NCI-H128 (cell line): ENCODE data around the gene LRG1.

Experiments
- DNase-seq: peaks from one replicate; lab custom pipeline; 2025; ENCODE audit not compliant: unreplicated experiment; lab: John Stamatoyannopoulos, UW

LRG1 gene

GRCh38 chr19:4511300-4512054, 28.4 kb downstream of the LRG1 start:
- no peak for DNase-seq

GRCh38 chr19:4510435-4511255, 29.2 kb downstream of the LRG1 start:
- no peak for DNase-seq

DNA sequence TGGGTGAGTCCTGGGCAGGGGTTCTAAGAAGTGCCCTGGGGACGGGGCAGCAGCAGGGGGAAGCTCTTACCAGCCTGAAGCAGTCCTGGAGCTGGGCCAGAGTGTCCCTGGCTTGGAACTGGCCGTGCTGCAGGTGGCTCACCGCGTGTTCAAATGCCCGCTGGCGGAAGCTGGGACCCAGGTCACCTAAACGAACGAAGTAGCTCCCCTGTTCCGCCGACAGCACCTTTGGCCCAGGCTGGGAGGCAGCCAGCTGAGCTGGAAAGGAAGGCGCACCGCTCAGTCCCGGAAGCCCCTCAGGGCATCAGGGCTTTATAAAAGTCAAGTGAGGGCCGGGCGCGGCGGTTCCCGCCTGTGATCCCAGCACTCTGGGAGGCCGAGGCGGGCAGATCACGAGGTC, 31.1 kb downstream of the LRG1 start:
- no peak for DNase-seq

DNA sequence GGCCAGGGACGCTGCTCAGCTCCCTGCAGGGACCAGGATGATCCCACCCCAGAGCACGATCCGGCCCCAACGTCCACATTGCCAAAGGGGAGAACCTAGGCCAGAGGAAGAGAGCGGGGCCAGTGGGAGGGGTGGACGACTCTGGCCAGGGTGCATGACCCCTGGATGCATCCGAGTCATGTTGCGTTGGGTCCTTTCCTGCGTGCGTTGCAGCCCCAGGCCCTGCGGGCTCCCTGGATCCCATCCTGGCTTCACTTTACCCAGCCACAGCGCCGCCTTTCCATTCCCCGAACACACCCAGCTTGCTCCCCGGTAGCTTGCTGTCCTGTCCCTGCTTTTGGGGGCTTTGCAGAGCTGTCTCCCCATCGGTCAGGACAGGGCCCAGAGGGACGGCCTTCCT, 32.0 kb downstream of the LRG1 start:
- no peak for DNase-seq

GRCh38 chr19:4507150-4507452, 32.7 kb downstream of the LRG1 start:
- no peak for DNase-seq

DNA sequence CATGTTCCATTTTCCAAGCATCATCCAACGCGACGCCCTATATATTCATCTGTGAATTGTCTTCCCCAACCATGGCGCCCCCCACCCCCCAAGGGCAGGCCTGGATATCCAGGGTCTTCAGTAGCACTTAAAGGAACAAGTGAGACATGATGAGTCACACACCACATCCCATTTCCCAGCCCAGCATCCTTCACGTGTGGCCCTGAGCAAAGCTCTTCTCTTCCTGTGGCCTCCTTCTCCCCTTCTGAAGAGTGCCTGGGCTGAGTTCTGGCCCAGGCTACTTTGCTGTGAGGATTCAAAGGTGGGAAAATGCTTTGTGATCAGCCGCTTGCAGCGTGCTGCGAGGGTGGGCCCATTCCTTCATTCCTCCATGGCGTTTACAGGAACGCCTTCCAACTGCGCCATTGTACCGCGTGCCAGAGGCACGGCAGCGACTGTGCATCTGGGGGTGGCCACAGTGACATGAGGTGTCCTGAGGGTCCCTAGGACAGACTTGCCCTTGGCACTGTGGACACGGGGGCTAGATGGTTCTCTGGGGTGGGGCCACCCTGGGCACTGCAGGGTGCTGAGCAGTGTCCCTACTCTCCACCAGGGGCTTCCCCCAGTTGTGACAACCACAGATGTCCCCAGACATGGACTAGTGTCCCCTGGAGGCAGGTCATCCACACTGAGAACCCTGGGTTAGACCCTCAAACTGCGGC, 33.2 kb downstream of the LRG1 start:
- DNase-seq, result no peak

DNA sequence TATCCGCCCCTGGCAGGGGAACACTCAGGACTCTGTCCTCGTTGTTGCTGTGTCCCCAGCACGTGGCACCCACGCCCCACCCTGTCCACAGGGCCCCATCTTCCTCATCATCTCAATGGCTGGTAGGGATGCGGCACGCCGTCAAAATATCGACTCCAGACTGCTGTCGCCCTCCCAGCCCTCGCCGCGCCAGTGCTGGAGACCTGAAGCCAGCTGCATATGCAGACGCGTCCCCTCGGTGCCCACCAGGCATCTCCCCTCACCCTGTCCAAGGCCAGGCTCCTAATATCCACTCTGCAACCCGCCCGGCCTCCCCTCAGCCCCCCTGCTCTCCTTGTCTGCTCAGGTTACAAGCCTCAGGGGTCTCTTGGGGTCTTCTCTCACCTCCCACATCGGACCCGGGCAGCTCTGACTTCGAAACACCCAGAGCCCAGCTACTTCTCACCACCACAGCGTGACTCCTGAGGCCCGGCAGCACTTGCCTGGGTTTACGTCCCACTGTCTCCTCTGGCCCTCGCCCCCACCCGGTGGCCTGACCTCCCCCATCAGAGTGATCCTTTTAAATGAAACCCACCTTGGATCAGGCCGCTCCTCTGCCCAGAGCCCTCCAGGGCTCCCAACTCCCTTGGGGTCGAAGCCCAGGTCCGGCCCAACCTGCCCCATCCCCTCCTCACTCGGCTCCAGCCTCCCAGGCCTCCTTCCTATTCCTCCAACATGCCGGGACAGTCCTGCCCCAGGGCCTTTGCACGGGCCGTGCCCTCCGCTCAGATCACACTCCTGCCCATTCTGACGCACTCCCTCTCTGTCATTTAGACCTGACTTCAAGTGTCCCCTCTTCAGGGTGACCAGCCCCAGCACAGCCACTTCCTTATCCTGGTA, 34.0 kb downstream of the LRG1 start:
- DNase-seq, result no peak

DNA sequence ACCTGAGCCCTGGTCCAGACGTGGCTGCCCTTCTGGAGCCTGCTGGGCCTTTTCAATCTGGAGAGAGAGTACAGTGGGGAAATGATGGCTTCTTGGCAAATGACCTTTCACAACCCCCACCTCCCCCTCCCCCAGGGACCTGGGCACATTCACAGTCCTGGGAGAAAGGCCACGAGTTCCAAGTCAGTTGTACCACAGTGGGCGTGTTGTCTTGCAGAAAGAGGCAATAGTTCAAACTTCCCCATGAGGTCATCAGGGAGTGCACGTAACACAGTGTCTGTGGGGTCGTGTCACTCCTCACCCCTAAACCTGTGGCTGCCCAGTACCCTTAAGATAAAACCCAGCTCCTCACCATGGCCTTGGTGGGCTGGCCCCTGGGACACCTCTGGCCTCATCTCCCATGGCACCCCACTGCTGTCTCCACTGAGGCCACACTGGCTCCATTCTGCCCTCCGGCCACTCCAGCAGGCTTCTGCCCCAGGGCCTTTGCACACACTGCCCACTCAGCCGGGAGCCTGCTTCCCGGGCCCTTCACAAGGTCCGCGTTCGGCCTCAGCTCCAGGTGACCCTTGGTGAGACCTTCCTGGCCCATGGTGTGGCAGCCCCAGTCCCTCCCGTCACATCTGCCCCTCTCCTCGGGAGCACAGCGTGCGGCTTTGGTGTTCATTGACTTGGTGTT, 34.8 kb downstream of the LRG1 start:
- DNase-seq, result no peak

DNA sequence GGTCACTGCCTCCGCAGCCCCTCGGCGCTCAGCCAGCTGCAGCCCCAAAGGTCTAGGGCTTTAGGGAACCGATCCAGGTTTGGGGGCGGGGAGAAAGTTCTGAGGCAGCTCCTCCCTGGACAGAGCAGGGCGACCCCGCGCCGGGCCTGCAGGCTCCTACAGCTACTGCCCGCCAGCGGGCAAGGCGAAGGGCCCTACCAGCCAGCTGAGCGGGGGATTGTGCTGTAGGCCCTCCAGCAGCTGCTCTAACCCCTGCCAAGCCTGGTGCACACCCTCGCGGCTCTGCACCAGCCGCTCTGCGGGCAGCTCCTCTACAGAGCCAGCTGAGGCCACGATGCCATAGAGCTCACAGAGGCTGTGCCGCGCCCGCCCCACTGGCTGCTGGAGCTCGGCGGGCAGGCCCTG, 35.5 kb downstream of the LRG1 start:
- DNase-seq, result no peak

- DNase-seq, result no peak
Measured at GRCh38 chr19:4503825-4504170, 36.0 kb downstream of the LRG1 start.

- no peak for DNase-seq
Measured at GRCh38 chr19:4503132-4503824, 36.6 kb downstream of the LRG1 start.

DNA sequence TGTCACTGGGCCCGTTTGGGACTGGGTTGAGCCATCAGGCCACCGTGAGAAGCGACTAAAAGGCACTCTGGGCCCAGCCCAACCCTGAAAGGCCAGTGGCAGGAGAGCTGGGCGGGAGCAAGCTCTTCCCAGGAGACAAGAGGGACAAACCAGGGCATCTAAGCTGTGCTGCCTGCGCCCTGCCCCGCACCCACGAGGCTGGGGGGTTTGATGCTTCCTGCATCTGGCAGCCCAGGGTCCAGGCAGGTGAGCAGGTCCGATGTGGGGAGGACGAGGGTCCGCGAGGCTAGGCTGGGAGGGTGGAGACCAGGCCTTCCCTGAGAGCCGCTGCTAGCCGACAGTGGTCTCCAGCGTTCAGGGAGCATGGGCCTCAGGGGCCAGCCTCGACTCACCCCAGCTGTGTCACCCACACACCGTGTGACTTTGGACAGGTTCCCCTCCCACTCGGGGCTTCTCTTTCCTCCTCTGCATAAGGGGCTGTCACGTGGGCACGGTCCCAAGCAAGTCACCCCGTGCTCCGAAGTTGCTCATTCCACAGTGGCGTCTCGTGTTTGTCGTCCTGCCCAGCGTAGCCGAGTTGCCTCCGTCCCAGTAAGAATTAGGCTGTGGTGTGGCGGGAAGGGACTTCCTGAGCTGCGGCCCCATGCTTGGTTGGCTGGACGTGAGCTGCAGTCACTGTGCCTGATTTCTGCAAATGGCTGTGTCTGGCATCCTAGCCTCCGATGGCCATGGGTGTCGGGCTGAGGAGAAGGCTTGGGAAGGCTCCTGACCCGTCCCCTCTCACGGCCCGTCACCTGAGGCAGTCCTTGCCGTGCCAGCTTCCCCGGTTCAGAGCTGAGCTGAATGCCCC, 37.3 kb downstream of the LRG1 start:
- no peak for DNase-seq

DNA sequence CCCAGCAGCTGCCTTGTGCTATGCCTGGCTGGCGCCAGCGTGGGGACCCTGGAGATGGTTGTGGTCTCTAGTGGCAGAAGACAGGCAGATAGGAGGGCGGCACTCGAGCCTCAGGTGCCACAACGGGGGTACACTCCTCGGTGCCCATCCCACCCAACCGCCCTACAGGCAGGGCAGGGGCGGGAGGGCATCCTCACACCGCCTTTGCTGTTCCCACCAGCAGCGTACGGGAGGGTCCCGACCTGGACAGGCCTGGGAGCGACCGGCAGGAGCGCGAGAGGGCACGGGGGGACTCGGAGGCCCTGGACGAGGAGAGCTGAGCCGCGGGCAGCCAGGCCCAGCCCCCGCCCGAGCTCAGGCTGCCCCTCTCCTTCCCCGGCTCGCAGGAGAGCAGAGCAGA, 38.1 kb downstream of the LRG1 start:
- no peak for DNase-seq

GRCh38 chr19:4500841-4501591, 38.8 kb downstream of the LRG1 start:
- no peak for DNase-seq

GRCh38 chr19:4499855-4500254, 40.0 kb downstream of the LRG1 start:
- DNase-seq, result no peak

- no peak for DNase-seq
Measured at GRCh38 chr19:4499318-4499717, 40.5 kb downstream of the LRG1 start.

- DNase-seq, result no peak
Measured at GRCh38 chr19:4498694-4499093, 41.1 kb downstream of the LRG1 start.

- DNase-seq, result no peak
Measured at GRCh38 chr19:4497770-4498389, 42.0 kb downstream of the LRG1 start.
